Measurements from ENCODE around the gene CHKB.

Gene CHKB

DNA sequence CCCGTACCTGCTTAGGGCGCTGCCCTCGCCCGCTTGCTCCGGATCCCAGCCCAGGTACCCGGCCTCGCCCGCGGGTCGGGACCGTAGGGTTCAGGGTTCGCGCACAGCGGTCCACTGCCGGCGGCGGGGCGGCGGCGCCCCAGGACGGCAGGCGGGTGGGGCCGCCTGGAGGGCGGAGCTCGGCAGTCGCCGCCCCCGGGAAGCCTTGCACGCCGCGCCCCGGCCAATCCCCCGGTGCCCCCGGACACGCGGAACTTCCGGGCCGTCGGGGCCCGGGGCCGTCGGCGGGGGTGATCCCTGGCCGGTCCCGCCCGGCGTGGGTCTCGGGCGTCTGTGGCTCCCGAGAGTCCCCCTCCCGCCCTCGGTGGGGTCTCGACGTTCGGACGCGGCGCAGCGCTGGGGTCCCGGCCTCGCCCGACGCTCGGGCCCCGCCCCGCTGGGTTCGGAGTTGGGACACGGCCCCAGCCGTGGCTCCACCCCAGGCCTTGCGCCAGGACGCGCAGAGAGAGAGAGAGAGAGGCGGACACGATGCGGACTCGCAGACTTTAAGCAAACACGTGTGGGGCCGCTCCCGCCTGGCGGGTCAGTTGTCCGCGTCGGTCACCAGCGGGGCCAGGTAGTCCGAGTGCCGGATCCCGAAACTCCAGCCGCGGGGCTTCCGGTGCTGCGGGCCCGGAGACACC lies 52.6 kb downstream of the CHKB start, which contains the start of gene TYMP:
TSS of gene TYMP (minus strand) at position 116 of the 683 bp plus-strand sequence. CDS start 303 bp downstream, outside the sequence.
- Mint-ChIP-seq H3K9me3 (no peaks in the 10 kb centered on the region), H3K27ac (peak within 1 kb of the TSS; percentile 96), H3K27me3 (no peaks in the 10 kb centered on the region), H3K36me3 (ENCODE audit: low read depth) (peaks cover 15% of the 10 kb centered on the region), H3K4me3 (peak within 1 kb of the TSS; percentile 92), H3K4me1 (ENCODE audit: low read depth) (peaks cover 43% of the 10 kb centered on the region)

DNA sequence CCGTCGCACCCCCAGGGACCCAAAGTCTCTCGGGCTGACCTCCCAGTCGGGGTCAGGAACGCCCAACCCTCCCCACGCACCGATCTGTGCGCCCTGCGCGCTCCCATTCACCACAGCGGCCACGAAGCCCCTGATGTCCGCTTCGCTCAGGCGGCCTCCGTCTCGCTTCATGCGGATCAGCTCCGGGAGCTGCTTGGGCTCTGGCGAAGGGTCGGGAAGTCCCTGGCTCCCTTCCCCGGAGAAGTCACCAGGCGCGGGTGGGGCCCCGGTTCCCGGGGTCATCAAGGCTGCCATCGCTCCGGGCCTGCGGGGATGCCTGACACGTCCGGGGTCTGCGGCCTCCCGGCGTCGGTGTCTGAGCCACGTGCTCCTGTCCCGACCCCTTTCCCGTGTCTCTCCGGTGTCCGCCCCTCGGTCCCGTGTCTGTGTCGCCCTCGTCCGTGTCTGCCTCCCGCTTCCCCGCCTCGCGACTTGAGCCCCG lies 53.2 kb downstream of the CHKB start:
- H3K27me3 Mint-ChIP-seq = no peaks in the 10 kb centered on the region
- peak overlapping the region; percentile 58 for H3K27ac Mint-ChIP-seq
- peak overlapping the region; percentile 84 for H3K4me3 Mint-ChIP-seq
- H3K4me1 Mint-ChIP-seq (ENCODE audit: low read depth) = peaks cover 45% of the 10 kb centered on the region
- H3K36me3 Mint-ChIP-seq (ENCODE audit: low read depth) = peaks cover 20% of the 10 kb centered on the region
- H3K9me3 Mint-ChIP-seq = no peaks in the 10 kb centered on the region

All from stimulated activated naive CD8-positive, alpha-beta T cell treated with anti-CD3 and anti-CD28 coated beads, Interleukin-15, Interleukin-2, amounts not matched to agents 100 ng/mL and 50 ng/mL, for 24 hours (primary cell).